Uterus (tissue), 2 donors: ENCODE measurements around the gene BCCIP.

Experiments used
- CTCF ChIP-seq, 4 experiments: fragments of 200-600 bp in 2 of 4; fragments of 450-650 bp in 2 of 4; sonication (generic) in 2 of 4; IDR thresholded peaks; one replicate each; pipeline ENCODE4 v1.5.1; 2016 to 2019; ENCODE audit warnings: antibody characterized with exemption in 4 of 4, mild to moderate bottlenecking in 2 of 4, moderate library complexity in 1 of 4
- POLR2A ChIP-seq, 2 donors: fragments of 450-650 bp; IDR thresholded peaks; one replicate each; pipeline ENCODE4 v1.6.1; 2016; ENCODE audit warnings: antibody characterized with exemption in 2 of 2, mild to moderate bottlenecking in 1 of 2, moderate library complexity in 1 of 2

GRCh38 chr10:125848371-125848770, 25.0 kb downstream of the BCCIP start:
- TF ChIP-seq CTCF (IDR thresholded peaks at IDR 0.05) (no peak), POLR2A (IDR thresholded peaks at IDR 0.05) (no peak)
